Omental fat pad (tissue), 4 donors: ENCODE measurements around the gene MBLAC1. TPM values are rescaled to one million over a fixed set of nuclear protein-coding genes. Genes with fewer than 3 reads are reported as not detected.

Experiments used
- ATAC-seq: fragments of 150-250 bp; one replicate; pipeline ENCODE4 v1.9.1; 2016; ENCODE audit warnings: mild to moderate bottlenecking, moderate library complexity; ENCODE audit not compliant: low FRiP score
- DNase-seq: peaks from one replicate; pipeline ENCODE4 v3.0.0-alpha.2; 2019; ENCODE audit warnings: low spot score
- total RNA-seq, 4 donors: library from RNA; depleted of rRNA; stranded (reverse); fragments of >200 nt; gene quantifications; one replicate each; pipeline ENCODE4 v1.1.0, GENCODE V29; 2016
- TF ChIP-seq, protein P1 (sequence below), 3 donors: fragments of 450-650 bp; IDR thresholded peaks; one replicate each; pipeline ENCODE4 v1.5.1; 2016 to 2017; ENCODE audit warnings: antibody characterized with exemption in 3 of 3, mild to moderate bottlenecking in 3 of 3, moderate library complexity in 2 of 3

MBLAC1 gene
- total RNA-seq, 4 donors from 2014 or later = 1.3 to 2.9 (median 1.7) TPM

GRCh38 chr7:100169147-100169850 is 42.5 kb downstream of the MBLAC1 start:
- no peak for DNase-seq
- TF ChIP-seq, protein P1, sequence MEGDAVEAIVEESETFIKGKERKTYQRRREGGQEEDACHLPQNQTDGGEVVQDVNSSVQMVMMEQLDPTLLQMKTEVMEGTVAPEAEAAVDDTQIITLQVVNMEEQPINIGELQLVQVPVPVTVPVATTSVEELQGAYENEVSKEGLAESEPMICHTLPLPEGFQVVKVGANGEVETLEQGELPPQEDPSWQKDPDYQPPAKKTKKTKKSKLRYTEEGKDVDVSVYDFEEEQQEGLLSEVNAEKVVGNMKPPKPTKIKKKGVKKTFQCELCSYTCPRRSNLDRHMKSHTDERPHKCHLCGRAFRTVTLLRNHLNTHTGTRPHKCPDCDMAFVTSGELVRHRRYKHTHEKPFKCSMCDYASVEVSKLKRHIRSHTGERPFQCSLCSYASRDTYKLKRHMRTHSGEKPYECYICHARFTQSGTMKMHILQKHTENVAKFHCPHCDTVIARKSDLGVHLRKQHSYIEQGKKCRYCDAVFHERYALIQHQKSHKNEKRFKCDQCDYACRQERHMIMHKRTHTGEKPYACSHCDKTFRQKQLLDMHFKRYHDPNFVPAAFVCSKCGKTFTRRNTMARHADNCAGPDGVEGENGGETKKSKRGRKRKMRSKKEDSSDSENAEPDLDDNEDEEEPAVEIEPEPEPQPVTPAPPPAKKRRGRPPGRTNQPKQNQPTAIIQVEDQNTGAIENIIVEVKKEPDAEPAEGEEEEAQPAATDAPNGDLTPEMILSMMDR (IDR thresholded peaks at IDR 0.05) = no peak

DNA sequence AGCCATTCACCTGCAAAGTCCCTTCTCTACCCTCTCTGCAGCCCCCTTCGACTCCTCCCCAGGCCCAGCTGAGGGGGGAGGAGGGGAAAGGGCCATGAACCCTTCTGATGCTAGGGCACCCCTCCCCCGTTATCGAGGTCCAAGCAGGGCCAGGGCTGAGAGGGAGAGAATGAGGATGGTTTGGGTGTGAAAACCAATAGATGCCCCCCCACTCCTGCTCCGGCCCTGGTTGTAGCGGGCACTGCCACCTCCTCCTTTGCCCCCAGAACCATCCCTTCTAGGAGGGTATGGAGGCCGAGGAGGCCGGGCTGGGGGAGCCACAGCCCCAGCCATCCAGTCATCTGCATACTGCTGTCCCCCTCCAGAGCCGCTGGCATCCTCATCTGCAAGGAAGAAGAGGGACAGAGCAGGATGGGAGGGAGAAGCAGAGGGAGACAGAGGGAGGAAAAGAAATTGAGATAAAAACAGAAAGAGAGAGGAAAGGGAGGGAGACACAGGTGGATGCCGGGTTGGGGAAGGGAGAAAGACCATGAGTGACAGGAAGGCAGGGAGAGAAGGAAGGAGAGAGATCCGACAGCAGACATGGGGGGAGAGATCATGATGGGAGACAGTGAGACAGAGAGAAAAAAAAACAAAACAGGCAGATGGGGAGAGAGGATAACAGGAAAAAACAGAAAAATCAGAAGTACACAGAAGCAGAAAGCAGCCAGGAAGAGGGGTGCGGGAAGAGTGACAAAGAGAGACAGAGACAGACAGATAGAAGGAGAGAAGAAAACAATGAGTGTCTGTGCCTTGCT is 43.5 kb downstream of the MBLAC1 start:
- no peak for DNase-seq
- TF ChIP-seq, protein P1 (IDR thresholded peaks at IDR 0.05) = no peak
- no peak for ATAC-seq

More at GRCh38 chr7:100169147-100169850, 42.5 kb downstream of the MBLAC1 start:
- no peak for ATAC-seq

- no peak for DNase-seq
- TF ChIP-seq, protein P1 (IDR thresholded peaks at IDR 0.05) = no peak
- peak; percentile 34 for ATAC-seq
Measured at GRCh38 chr7:100171087-100171681, 44.4 kb downstream of the MBLAC1 start.

GRCh38 chr7:100171840-100172239 is 45.1 kb downstream of the MBLAC1 start:
- no peak for ATAC-seq
- no peak for DNase-seq
- TF ChIP-seq, protein P1 (IDR thresholded peaks at IDR 0.05) = no peak

GRCh38 chr7:100173806-100174495 is 47.2 kb downstream of the MBLAC1 start:
- TF ChIP-seq, protein P1 (IDR thresholded peaks at IDR 0.05) = no peak
- DNase-seq (no peak), ATAC-seq (no peak)

DNA sequence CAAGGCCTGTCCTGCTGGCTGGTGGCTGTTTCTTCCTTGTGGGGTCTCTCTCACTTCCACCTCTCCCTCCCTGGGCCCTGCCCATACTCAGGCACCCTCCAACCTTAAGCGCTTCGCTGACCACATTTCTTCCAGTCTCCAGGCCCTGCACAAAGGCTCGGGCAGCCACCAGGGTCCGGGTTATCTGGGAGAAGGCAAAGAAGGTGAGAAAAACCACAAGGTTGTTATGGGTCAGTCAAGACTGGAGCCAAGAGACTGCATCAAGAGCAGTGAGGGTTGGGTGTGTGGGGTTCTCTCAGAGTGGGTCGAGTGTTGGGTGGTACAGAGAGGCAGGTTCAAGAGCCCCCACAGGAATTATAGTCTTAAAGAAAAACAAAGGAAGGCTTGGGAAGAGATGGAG is 47.8 kb downstream of the MBLAC1 start:
- DNase-seq (no peak), ATAC-seq (no peak)
- TF ChIP-seq, protein P1 (IDR thresholded peaks at IDR 0.05) = no peak
